ENCODE results near the gene FILIP1L. TPM values are rescaled to one million over a fixed set of nuclear protein-coding genes. Genes with fewer than 3 reads are reported as not detected.
A peak's percentile ranks its signal among the peaks of the same experiment; 100 is the strongest.

FILIP1L gene
- total RNA-seq, 1 donor = 213 TPM

DNA sequence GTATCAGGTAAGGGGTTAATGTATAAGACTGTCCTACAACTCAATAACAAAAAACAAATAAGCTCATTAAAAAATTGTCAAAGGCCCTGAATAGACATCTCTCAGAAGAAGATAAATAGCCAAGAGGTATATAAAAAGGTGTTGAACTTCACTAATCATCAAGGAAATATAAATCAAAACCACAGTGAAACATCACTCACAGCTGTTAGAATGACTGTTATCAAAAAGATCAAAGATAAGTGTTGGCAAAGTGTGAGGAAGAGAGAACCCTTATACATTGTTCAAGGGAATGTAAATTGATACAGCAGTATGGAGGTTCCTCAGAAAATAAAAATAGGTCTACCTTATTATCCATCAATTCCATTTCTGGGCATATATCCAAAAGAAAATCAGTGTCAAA is 95.5 kb downstream of the FILIP1L start:
- DNase-seq (ENCODE audit: low read depth) = no peak
- TF ChIP-seq, protein P1, sequence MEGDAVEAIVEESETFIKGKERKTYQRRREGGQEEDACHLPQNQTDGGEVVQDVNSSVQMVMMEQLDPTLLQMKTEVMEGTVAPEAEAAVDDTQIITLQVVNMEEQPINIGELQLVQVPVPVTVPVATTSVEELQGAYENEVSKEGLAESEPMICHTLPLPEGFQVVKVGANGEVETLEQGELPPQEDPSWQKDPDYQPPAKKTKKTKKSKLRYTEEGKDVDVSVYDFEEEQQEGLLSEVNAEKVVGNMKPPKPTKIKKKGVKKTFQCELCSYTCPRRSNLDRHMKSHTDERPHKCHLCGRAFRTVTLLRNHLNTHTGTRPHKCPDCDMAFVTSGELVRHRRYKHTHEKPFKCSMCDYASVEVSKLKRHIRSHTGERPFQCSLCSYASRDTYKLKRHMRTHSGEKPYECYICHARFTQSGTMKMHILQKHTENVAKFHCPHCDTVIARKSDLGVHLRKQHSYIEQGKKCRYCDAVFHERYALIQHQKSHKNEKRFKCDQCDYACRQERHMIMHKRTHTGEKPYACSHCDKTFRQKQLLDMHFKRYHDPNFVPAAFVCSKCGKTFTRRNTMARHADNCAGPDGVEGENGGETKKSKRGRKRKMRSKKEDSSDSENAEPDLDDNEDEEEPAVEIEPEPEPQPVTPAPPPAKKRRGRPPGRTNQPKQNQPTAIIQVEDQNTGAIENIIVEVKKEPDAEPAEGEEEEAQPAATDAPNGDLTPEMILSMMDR (IDR thresholded peaks at IDR 0.05; ENCODE audit: insufficient read depth, low read depth, low read length) = no peak
- H3K4me3 ChIP-seq (ENCODE audit: low read depth, low read length) = no peak overlapping the region

DNA sequence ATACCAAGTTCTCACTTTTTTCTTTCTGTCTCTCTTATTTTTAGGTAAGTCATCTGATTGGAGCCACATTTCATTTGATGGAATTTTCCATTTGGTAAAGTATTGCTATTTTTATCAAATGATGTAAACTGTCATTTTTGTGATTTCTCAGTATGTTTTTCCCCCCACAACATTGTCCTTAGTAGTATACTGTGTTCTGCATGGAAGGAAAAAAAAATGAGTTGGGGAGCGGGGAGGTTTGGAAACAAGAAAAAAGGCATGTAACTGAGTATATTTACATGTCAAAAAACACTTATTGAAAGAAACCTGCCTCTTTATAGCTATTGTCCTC is 104.2 kb downstream of the FILIP1L start:
- no peak overlapping the region for H3K4me3 ChIP-seq (ENCODE audit: low read depth, low read length)
- TF ChIP-seq, protein P1 (IDR thresholded peaks at IDR 0.05; ENCODE audit: insufficient read depth, low read depth, low read length) = no peak
- DNase-seq (ENCODE audit: low read depth) = no peak

DNA sequence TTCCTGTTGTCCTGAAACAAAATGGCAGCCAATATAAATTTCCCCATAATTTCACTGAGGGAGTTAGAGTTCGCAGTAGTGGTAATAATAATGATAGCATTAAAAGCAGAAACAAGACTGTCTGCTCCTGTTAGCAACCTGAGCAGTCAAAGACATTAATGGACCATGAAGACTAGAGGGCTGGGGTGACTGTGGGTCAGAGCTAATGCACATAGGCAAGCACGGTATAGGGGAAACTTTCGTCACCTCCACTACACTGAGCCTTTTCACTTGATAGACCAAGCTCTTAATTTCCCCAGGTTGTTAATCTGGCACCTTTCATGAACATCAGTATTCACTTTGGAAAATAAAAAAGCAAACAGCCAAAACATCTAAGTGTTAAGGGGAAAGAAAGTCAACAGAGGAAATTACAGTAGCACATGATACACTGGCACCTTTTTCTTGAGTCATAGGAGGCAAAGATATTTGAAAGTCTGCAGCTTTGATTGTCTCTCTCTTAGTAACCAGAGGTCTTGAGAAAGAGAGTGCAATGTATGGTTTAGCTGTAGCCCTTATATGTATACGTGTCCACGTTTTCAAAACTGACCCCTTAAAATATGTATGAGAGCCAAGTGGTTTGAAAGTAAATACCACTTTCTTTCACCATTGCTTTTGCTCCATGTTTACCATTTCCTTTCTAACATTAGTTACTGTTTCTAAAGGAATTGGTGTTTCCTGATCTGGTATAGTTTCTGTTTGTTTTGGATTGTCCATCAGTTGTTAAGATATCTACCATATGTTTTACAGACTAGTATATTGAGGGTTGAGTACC is 104.8 kb downstream of the FILIP1L start:
- no peak for DNase-seq (ENCODE audit: low read depth)
- TF ChIP-seq, protein P1 (IDR thresholded peaks at IDR 0.05; ENCODE audit: insufficient read depth, low read depth, low read length) = no peak
- H3K4me3 ChIP-seq (ENCODE audit: low read depth, low read length) = no peak overlapping the region

GRCh38 chr3:100008081-100008698 is 106.1 kb downstream of the FILIP1L start:
- TF ChIP-seq, protein P1 (IDR thresholded peaks at IDR 0.05; ENCODE audit: insufficient read depth, low read depth, low read length) = no peak
- no peak for DNase-seq (ENCODE audit: low read depth)

DNA sequence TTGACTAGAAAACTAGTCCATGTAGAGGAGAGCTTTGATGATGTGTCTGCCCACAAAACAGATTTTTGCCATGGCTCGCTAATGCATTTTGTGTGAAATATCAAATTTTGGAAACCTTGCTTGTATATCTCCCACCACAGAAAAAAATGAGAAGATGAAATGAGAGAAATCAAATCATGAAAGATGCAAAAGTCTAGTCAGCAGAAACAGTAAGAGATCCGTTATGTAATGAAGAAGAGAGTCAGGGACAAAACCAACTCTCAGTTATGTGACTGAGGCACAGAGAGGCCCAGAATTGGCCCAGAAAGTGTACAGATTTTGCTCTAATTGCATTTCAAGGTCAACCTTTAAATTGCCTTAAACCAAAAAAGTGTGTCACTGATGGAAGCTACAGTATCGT is 107.0 kb downstream of the FILIP1L start:
- TF ChIP-seq, protein P1 (IDR thresholded peaks at IDR 0.05; ENCODE audit: insufficient read depth, low read depth, low read length) = no peak
- no peak for DNase-seq (ENCODE audit: low read depth)
- H3K4me3 ChIP-seq (ENCODE audit: low read depth, low read length) = no peak overlapping the region

More at GRCh38 chr3:100008081-100008698, 106.1 kb downstream of the FILIP1L start:
- H3K4me3 ChIP-seq (ENCODE audit: low read depth, low read length) = no peak overlapping the region

GRCh38 chr3:100006570-100007271 is 107.6 kb downstream of the FILIP1L start:
- TF ChIP-seq, protein P1 (IDR thresholded peaks at IDR 0.05; ENCODE audit: insufficient read depth, low read depth, low read length) = no peak
- peak; percentile 54 for DNase-seq (ENCODE audit: low read depth)
- no peak overlapping the region for H3K4me3 ChIP-seq (ENCODE audit: low read depth, low read length)
